GM12865 (cell line): ENCODE data around the gene NFIC.

Experiments
- DNase-seq: peaks from one replicate; pipeline ENCODE4 v3.0.0; 2010; ENCODE audit warnings: low read depth
- H3K4me3 ChIP-seq: 2 replicates; pipeline ENCODE4 v1.5.1; 2011; ENCODE audit warnings: mild to moderate bottlenecking, low read depth, low read length, control low read depth
- CTCF ChIP-seq: IDR thresholded peaks from 2 replicates; pipeline ENCODE4 v1.5.1; 2011; ENCODE audit warnings: low read length, control low read depth, low read depth, inconsistent platforms; ENCODE audit not compliant: insufficient read depth; ENCODE audit errors: missing control alignments

The NFIC gene

DNA sequence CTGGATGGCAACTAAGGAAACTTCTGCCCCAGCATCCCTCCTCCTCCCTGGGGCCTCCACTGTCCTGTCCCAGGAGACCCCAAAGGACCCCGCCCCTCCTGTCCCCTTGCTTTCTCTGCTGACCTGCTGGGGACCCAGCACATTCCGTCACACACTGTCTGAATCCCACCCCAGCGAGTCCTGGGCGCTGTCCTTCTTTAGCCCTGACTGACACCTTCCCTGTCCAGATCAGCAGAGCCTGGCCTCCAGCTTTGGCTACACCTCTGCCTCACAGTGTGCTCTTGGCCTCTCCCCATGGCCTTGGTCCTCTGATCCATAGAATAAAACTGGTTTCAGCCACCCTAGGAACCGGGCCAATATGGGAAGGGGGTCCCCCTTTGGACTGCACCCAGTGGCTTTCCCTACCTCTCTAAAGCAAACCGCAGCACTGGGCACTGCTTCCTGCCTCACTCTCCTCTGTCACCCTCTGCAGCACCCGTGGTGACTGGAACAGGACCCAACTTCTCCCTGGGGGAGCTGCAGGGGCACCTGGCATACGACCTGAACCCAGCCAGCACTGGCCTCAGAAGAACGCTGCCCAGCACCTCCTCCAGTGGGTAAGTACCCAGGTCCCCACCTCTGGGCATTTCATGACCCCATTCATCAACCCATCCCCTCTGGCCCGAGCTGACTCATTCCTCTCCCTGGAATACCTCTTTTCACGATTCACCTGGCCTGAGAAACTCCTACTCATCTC lies 67.6 kb downstream of the NFIC start:
- H3K4me3 ChIP-seq, result peak overlapping the region; percentile 76
- no peak for DNase-seq
- TF ChIP-seq CTCF, result no peak

GRCh38 chr19:3434630-3435553 lies 68.5 kb downstream of the NFIC start:
- no peak for TF ChIP-seq CTCF
- DNase-seq, result peak; percentile 98
- H3K4me3 ChIP-seq, result peak overlapping the region; percentile 76

DNA sequence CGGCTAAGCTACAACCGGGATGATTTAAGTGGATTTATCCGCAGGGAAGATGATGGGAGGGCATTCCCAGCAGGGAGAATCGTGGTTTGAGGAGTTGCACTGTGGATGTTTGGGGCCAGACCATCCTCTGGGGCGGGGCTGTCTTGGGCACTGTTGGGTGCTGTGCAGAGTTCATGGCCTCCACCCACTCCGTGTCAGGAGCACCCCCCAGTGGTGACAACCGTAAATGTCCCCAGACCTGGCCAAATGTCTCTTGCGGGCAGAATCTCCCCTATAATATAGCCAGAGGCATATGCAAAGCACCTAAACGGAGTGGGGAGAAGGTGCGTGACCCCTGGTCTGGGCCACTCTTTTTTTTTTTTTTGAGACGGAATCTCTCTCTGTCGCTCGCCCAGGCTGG lies 73.7 kb downstream of the NFIC start:
- TF ChIP-seq CTCF, result peak; percentile 61
- H3K4me3 ChIP-seq, result no peak overlapping the region
- DNase-seq, result peak; percentile 68

DNA sequence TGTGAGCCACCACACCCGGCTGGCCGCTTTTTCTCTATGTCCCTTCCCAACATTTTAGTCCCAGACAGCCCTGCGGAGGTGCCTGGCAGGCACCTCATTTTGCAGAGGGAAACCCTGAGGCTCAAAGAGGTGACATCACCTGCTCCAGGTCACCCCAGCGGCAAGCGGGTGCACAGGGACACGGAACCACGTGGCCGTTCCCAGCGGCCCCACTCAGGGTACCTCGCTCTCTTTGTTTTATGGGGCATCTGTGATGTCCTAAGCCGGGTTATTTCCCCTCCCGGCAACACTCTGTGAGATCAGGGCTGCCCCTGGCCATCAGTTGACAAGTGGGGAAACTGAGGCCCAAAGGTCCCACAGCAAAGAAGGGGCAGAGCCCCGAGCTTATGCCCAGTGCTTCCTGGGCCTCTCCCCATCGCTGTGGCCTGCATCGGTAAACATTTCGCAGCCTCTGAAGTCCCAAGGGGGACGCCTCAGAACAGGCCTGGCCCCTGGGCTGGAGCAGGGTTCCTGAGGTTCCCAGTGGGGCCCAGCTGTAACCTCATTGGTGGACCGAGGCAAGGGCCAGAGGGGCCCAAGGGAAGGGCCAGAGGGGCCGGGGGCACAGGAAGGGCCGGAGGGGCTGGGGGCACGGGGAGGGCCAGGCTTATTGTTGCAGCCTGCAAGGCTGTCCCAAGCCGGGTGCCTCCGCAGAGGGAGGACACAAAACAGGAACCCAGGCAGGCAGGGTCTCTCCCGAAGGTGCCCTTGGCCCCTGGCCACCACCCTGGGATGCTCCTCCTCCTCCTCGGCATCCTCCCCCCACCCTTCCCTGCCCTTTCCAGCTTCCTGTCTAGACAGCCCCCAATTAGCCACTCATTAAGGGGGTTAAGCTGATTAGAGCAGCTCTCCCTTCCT lies 75.0 kb downstream of the NFIC start:
- no peak overlapping the region for H3K4me3 ChIP-seq
- no peak for DNase-seq
- no peak for TF ChIP-seq CTCF

- DNase-seq, result no peak
- H3K4me3 ChIP-seq, result no peak overlapping the region
- TF ChIP-seq CTCF, result no peak
These were observed 75.6 kb downstream of the NFIC start for GRCh38 chr19:3441986-3442329.

DNA sequence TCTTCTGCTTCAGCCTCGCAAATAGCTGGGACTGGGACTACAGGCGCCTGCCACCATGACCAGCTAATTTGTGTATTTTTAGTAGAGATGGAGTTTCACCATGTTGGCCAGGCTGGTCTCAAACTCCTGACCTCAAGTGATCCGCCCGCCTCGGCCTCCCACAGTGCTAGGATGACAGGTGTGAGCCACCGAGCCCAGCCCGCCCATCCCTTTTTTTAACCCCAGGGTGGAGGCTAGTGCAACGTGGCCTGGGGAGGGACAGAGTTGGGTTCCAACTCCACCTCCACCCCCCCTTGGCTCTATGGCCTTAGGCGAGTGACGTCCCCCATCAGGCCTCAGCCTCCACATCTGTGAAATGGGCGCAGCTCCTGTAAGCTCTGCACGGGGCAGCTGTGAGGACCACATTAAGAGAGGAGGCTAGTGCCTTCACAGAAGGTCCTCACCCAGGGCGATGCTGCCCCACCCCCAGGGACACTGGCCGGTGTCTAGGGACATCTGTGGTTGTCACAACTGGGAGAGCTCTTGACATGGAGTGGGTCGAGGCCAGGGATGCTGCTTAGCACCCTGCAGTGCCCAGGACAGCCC lies 76.2 kb downstream of the NFIC start:
- DNase-seq, result no peak
- H3K4me3 ChIP-seq, result no peak overlapping the region
- no peak for TF ChIP-seq CTCF
